Activated CD8-positive, alpha-beta memory T cell treated with anti-CD3 and anti-CD28 coated beads, Interleukin-2, amount 50 U/mL, for 24 hours (primary cell): ENCODE measurements around the gene RAP1A.

Experiments
- DNase-seq: peaks from one replicate; pipeline ENCODE4 v3.0.0-alpha.2; 2020; ENCODE audit errors: extremely low read depth

The RAP1A gene

GRCh38 chr1:111719674-111720132, 100.1 kb downstream of the RAP1A start:
- DNase-seq = no peak

GRCh38 chr1:111720274-111720976, 100.8 kb downstream of the RAP1A start:
- DNase-seq = no peak

GRCh38 chr1:111720977-111721786, 101.6 kb downstream of the RAP1A start:
- DNase-seq = no peak

DNA sequence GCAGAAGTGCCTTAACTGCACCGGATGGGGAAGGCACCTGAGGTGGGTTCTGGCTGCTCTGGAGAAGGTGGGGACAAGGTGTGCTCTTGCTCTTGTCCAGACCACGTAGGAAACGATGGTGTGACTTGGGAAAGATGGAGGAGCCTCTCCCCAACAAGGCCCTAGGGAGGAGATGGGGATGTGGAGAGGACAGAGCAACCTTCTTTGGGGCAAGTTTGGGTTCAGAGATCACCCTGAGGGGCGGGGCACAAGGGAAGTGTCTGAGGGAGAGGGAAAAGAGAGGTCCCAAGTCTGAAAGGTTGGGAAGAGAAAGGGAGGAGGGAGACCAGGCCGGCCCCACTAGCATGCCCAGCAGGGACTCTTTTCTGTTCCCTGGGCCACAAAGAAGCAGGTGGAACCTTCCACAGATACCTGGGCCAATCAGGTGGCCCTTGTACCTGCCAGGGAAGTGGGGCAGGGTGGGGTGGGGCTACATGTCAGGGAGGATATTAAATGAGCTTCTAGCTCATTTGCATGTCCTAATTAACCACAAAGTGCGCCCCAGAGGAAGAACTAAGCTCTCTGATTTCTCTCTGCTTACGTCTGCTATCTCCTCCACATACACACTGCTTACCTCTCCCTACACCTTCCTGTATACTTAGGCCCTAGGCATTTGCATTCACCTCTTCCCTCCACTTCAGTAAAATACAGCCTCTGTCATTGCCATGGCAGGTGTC, 103.7 kb downstream of the RAP1A start:
- no peak for DNase-seq

- no peak for DNase-seq
Measured at GRCh38 chr1:111723871-111724270, 104.3 kb downstream of the RAP1A start.

DNA sequence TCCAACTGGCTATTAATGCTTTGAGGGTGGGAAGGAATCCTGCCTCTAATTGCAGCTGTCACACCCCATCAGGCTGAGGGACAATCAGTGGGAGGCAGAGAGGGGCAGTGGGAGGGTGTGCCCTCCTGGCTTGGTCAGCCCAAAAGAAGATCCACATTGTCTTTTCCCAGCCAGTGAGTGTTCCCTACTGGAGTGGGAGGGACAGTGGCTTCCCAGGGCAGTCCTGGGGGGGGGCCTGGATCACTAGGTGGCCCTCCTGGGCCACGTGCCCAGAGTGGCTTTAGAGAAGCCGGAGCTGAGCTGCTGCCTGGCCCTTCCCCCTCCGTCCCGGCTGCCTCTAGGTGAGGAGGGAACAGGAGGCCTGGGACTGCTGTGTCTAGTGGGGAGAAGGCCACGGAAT, 105.6 kb downstream of the RAP1A start:
- no peak for DNase-seq

GRCh38 chr1:111727056-111727455, 107.5 kb downstream of the RAP1A start:
- no peak for DNase-seq

- DNase-seq = no peak
Measured at GRCh38 chr1:111729271-111729921, 109.8 kb downstream of the RAP1A start.

DNA sequence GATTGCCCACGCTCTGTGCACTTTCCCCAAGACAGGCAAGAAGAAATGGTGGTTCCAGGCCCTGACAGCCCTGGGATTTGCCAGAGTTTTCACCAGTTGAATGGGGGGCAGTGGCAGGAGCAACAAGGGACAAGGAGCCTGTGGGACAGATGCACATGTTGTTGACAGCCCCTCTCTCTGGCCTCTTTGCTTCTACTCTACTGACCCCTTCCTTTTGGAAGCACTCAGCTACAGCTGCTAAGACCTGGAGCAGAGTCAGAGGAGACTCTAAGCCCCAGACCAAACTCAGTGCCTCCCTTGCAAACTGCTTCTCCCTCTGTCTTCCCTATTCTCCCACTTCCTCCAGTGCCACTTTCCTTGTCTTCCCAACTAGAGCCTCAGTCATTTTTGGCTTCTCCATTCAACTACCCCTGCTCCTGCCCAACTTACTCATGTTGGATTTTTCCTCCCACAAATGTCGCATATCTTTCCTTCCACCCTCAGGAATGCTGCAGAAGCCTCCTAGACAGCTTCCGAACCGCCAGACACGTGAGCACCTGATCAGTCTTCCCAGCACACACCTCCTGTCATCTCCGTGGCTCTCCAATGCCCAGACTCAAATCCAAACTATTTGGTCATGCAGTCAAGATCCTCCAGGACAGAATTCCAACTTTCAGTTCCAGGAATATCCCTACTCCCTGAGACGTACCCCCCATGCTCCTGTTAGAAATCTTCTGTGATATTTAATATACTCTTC, 110.5 kb downstream of the RAP1A start:
- DNase-seq = no peak

DNA sequence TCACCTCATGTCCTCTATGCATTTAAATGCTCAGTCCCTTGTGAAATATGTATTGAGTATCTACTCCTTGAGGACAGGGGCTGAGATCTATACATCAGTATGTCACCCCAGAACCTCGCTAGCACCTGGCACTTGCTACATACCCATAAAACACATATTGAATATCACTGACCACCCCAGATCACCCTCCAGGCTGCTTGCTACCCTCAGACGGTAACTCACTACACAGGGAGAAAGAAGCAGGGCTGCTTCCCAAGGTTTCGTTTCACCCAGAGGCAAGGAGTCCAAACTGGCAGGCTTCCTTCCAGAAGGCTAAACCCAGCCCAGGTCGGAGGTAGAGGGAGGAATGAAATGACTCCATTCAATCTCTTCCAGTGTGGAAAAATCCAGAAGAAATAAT, 111.1 kb downstream of the RAP1A start:
- no peak for DNase-seq

GRCh38 chr1:111731956-111732355, 112.4 kb downstream of the RAP1A start:
- no peak for DNase-seq

GRCh38 chr1:111732718-111733117, 113.1 kb downstream of the RAP1A start:
- no peak for DNase-seq

- DNase-seq = no peak
Measured at GRCh38 chr1:111733183-111733991, 113.8 kb downstream of the RAP1A start.

- no peak for DNase-seq
Measured at GRCh38 chr1:111733992-111734341, 114.4 kb downstream of the RAP1A start.

DNA sequence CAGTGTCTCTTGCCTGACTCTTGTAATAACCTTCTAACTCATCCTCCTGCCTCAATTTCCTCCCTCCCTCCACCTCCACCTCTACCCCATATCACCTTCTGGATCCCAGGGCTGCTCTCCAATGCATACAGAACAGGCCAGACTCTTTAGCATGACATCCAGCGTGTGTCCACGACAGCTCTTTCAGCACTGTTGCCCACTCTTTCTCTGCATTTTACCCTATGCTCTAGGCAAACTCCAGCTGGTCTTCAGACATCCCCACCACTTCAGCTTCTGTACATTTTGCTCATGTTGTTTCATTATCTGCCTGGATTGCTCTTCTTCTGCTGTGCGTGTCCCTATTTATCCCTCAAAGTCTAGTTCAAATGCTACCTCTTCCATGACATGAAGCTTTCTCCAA, 114.8 kb downstream of the RAP1A start:
- no peak for DNase-seq

GRCh38 chr1:111734856-111735255, 115.3 kb downstream of the RAP1A start:
- DNase-seq = no peak

GRCh38 chr1:111735321-111735720, 115.7 kb downstream of the RAP1A start:
- DNase-seq = no peak

DNA sequence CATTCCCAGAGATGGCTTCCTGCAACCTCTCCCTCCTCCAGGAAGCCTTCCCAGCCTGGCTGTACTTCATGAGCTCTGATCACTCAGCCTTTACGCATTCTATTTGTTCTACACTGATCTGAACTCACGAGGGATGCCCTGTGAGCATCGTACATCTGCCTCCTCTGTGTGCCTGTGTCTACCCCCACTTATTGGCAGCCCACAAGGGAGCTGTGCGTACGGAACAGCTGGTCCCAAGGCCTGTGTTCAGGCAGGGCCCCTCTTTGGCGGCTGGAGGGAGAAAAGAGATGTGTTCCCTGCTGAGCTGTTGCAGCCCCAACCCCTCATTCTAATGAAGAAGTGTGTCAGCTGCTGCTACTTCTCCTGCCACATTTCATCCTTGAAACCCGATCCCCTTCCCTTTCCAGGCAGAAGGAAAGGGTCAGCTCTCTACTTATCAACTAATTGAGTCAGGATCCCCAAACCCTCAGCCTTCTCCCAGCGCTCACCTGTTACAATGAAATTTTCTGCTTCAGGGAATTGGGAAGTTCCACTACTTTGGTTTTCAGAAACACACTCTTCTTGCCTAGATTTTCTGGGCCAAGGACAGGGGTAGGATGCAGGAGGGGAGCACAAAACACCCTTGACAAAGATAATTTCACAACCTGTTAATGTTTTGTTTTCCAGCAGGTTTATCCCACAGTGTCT, 116.4 kb downstream of the RAP1A start:
- DNase-seq = no peak

DNA sequence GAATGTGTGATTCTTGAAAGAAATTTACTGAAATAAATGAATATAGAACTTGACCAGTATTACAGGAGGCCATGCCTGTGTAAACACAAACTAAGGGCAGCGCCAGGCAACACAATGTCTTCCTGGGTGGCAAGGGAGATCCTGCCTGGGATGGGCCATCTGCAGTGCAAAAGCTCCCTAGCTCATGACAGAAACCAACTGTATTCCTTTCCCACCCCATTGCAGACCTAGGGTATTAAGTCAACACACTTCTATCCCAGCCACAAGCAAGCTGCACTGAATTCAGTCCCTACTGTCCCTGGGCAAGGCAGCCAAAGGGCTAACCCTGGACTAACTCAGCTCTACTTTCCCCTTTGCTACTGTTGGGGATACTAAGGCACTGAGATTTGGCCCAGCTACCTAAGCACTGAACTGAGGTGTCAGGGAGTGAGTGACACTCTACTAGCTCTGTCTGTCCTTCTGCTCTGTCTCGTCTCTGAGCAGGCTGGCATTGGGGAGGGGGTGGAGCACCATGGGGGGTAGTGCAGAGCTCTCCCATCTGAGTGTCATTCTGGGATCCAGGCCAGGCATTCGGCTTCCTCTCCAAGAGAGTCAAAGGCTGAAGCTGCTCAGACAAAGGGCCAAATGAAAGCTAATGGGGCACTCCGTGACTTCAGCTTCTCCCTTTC, 117.1 kb downstream of the RAP1A start:
- no peak for DNase-seq
